VCaP (cell line): ENCODE measurements around the gene C8B.

Source experiments
- H3K27ac ChIP-seq: fragments of 450-650 bp; 2 replicates; pipeline ENCODE4 v1.5.1; 2017
- CTCF ChIP-seq: fragments of 450-650 bp; conservative IDR thresholded peaks from 2 replicates; pipeline ENCODE4 v1.5.1; 2017; ENCODE audit warnings: mild to moderate bottlenecking, moderate library complexity

Gene C8B

GRCh38 chr1:56898879-56899278, 66.9 kb downstream of the C8B start:
- no peak overlapping the region for H3K27ac ChIP-seq
- no peak for TF ChIP-seq CTCF

- TF ChIP-seq CTCF, result no peak
- H3K27ac ChIP-seq, result no peak overlapping the region
These were observed 67.8 kb downstream of the C8B start for GRCh38 chr1:56898005-56898373.

- no peak for TF ChIP-seq CTCF
- no peak overlapping the region for H3K27ac ChIP-seq
These were observed 68.4 kb downstream of the C8B start for GRCh38 chr1:56897150-56898004.

GRCh38 chr1:56894014-56894413, 71.8 kb downstream of the C8B start:
- no peak for TF ChIP-seq CTCF
- H3K27ac ChIP-seq, result no peak overlapping the region

- H3K27ac ChIP-seq, result no peak overlapping the region
- TF ChIP-seq CTCF, result no peak
These were observed 75.6 kb downstream of the C8B start for GRCh38 chr1:56890229-56890628.

GRCh38 chr1:56881417-56881816, 84.4 kb downstream of the C8B start:
- H3K27ac ChIP-seq, result no peak overlapping the region
- no peak for TF ChIP-seq CTCF

GRCh38 chr1:56880774-56881173, 85.0 kb downstream of the C8B start:
- no peak for TF ChIP-seq CTCF
- no peak overlapping the region for H3K27ac ChIP-seq
